GM12878 (cell line): Measurements from ENCODE around the gene ZNF775. TPM values are rescaled to one million over a fixed set of nuclear protein-coding genes. Genes with fewer than 3 reads are reported as not detected.

ENCODE experiments used
- ATAC-seq: fragments of 200-7000 bp; cut with Tn5 transposase; 3 replicates; pipeline ENCODE4 v1.9.1; 2020; ENCODE audit warnings: mild to moderate bottlenecking, moderate library complexity
- BruUV-seq: library from RNA; stranded (reverse); fragments of 400-500 nt; replicated peaks from 2 replicates; lab custom pipeline; 2021; lab: Mats Ljungman, UMichigan
- CTCF ChIA-PET: fragments of 300-600 bp; sonication (Branson Sonifier 250); formaldehyde crosslinking; extraction: SDS; loops from one replicate; lab custom pipeline; 2021; ENCODE audit warnings: inconsistent platforms; lab: Yijun Ruan, JAX
- POLR2A ChIA-PET: fragments of 350-600 bp; formaldehyde crosslinking; extraction: SDS; loops from one replicate; lab custom pipeline; 2021; ENCODE audit warnings: inconsistent platforms; lab: Charles Lee
- RAD21 ChIA-PET: fragments of 300-600 bp; sonication (Branson Sonifier 250); formaldehyde crosslinking; loops from one replicate; lab custom pipeline; 2023; ENCODE audit warnings: antibody characterized with exemption; ENCODE audit not compliant: unreplicated experiment; lab: Charles Lee
- SMC1A ChIA-PET: fragments of 300-600 bp; sonication (Branson Sonifier 250); formaldehyde crosslinking; loops from one replicate; lab custom pipeline; 2023; ENCODE audit not compliant: unreplicated experiment, uncharacterized antibody; lab: Charles Lee
- DNase-seq: peaks from one replicate; pipeline ENCODE4 v3.0.0-alpha.2; 2011; ENCODE audit warnings: low read depth, low spot score
- FAIRE-seq: peaks from 3 replicates; lab custom pipeline; 2011; peaks lifted over from hg19 to GRCh38; lab: Jason Lieb, UNC
- H2AFZ ChIP-seq: 2 replicates; pipeline ENCODE4 v1.6.0; 2011; ENCODE audit warnings: low read depth, low read length, control low read depth; ENCODE audit not compliant: control insufficient read depth
- H3K27ac ChIP-seq: 2 replicates; pipeline ENCODE4 v1.5.1; 2011; ENCODE audit warnings: control low read depth; ENCODE audit not compliant: control insufficient read depth, insufficient read depth
- H3K27me3 ChIP-seq, 2 experiments: replicated peaks in 1 of 2; 2 replicates each; pipeline versions ENCODE4 v1.6.0 to v1.6.1; 2011; ENCODE audit warnings: low read length in 1 of 2; ENCODE audit not compliant: control insufficient read depth in 2 of 2, insufficient read depth in 2 of 2
- H3K36me3 ChIP-seq, 2 experiments: 2 replicates each; pipeline ENCODE4 v1.5.1; 2011; ENCODE audit warnings: low read length in 1 of 2; ENCODE audit not compliant: control insufficient read depth in 2 of 2, insufficient read depth in 2 of 2
- H3K4me1 ChIP-seq: 2 replicates; pipeline ENCODE4 v1.6.1; 2011; ENCODE audit warnings: mild to moderate bottlenecking, low read length, moderate library complexity, mixed read lengths; ENCODE audit not compliant: control insufficient read depth, insufficient read depth
- H3K4me2 ChIP-seq: 2 replicates; pipeline ENCODE4 v1.6.0; 2011; ENCODE audit warnings: control low read depth; ENCODE audit not compliant: control insufficient read depth, insufficient read depth
- H3K4me3 ChIP-seq: fragments of 200-600 bp; sonication (generic); 2 replicates; pipeline ENCODE4 v1.5.1; 2016
- H3K79me2 ChIP-seq: 2 replicates; pipeline ENCODE4 v1.6.0; 2011; ENCODE audit warnings: low read length; ENCODE audit not compliant: control insufficient read depth, insufficient read depth
- H3K9ac ChIP-seq: 2 replicates; pipeline ENCODE4 v1.8.0; 2011; ENCODE audit warnings: low read length, control low read depth, mixed read lengths; ENCODE audit not compliant: control insufficient read depth, insufficient read depth
- H3K9me3 ChIP-seq: replicated peaks from 3 replicates; pipeline ENCODE4 v1.5.1; 2011; ENCODE audit warnings: mild to moderate bottlenecking, low read length; ENCODE audit not compliant: control insufficient read depth, insufficient read depth
- H4K20me1 ChIP-seq: 2 replicates; pipeline ENCODE4 v1.6.0; 2011; ENCODE audit not compliant: control insufficient read depth, insufficient read depth
- BCL11A ChIP-seq: IDR thresholded peaks from 2 replicates; pipeline ENCODE4 v1.6.1; 2011; ENCODE audit warnings: low read depth, low read length
- HSF1 ChIP-seq: fragments of 150-350 bp; IDR thresholded peaks from 2 replicates; pipeline ENCODE4 v1.6.1; 2014; ENCODE audit warnings: mild to moderate bottlenecking, low read depth, low read length
- JUNB ChIP-seq: IDR thresholded peaks from 2 replicates; pipeline ENCODE4 v1.6.1; 2016; ENCODE audit warnings: antibody characterized with exemption, mild to moderate bottlenecking
- KLF5 ChIP-seq: fragments of 450-650 bp; IDR thresholded peaks from 2 replicates; pipeline ENCODE4 v1.6.1; 2014; ENCODE audit warnings: mild to moderate bottlenecking; ENCODE audit not compliant: partially characterized antibody
- NBN ChIP-seq: fragments of 450-650 bp; IDR thresholded peaks from 2 replicates; pipeline ENCODE4 v1.6.1; 2016
- POLR2A ChIP-seq: IDR thresholded peaks from 2 replicates; pipeline ENCODE4 v1.6.1; 2011; ENCODE audit warnings: low read depth, mild to moderate bottlenecking, low read length
- SUZ12 ChIP-seq: fragments of 200-600 bp; sonication (generic); IDR thresholded peaks from one replicate; pipeline ENCODE4 v1.6.1; 2018; ENCODE audit warnings: antibody characterized with exemption, mild to moderate bottlenecking; ENCODE audit not compliant: unreplicated experiment
- TARDBP ChIP-seq: IDR thresholded peaks from 2 replicates; pipeline ENCODE4 v1.6.1; 2016; ENCODE audit warnings: borderline replicate concordance
- TCF3 ChIP-seq: IDR thresholded peaks from 2 replicates; pipeline ENCODE4 v1.6.1; 2012; ENCODE audit warnings: low read depth, mild to moderate bottlenecking, low read length, borderline replicate concordance; ENCODE audit not compliant: insufficient read depth
- YBX1 ChIP-seq: fragments of 450-650 bp; IDR thresholded peaks from 2 replicates; pipeline ENCODE4 v1.6.1; 2016; ENCODE audit warnings: antibody characterized with exemption
- ZBED1 ChIP-seq: IDR thresholded peaks from 2 replicates; pipeline ENCODE4 v1.6.1; 2016; ENCODE audit warnings: borderline replicate concordance
- ZBTB33 ChIP-seq: fragments of 450-650 bp; IDR thresholded peaks from 2 replicates; pipeline ENCODE4 v1.6.1; 2017; ENCODE audit warnings: mild to moderate bottlenecking
- ZNF622 ChIP-seq: fragments of 450-650 bp; IDR thresholded peaks from 2 replicates; pipeline ENCODE4 v1.6.1; 2017; ENCODE audit warnings: mild to moderate bottlenecking, inconsistent platforms
- WGBS: methylation state at CpG from one replicate; pipeline ENCODE4 v1.1.6; 2016; ENCODE audit warnings: low lambda C conversion rate; ENCODE audit not compliant: insufficient replicate concordance, insufficient coverage; ENCODE audit errors: missing lambda C conversion rate; 5-methylcytosine and 5-hydroxymethylcytosine counted together
- in situ Hi-C: fragments of 300-500 bp; cut with MboI; formaldehyde crosslinking; loops from 9 replicates; pipeline ENCODE4 v1.14.3; 2018; ENCODE audit warnings: mixed read lengths
- intact Hi-C: fragments of 100-400 bp; cut with micrococcal nuclease; formaldehyde crosslinking; loops from one replicate; pipeline ENCODE4 v1.14.2; 2022; ENCODE audit not compliant: unreplicated experiment
- polyA plus RNA-seq, 11 experiments: library from polyadenylated mRNA; depleted of rRNA in 4 of 11; unstranded in 6 of 11; stranded (reverse) in 5 of 11; fragments of >200 nt; fragmentation: Nextera tagmentation in 4 of 11; fragmentation: Illumina TruSeq in 1 of 11; extraction: Ambion mirVana in 4 of 11; extraction: Trizol in 1 of 11; gene quantifications; 1 replicate in 1 of 11; 2 replicates in 10 of 11; pipeline versions ENCODE4 v1.2.1 to v1.2.3, GENCODE V29; 2011 to 2016; ENCODE audit warnings: inconsistent platforms in 2 of 11, missing spikeins in 2 of 11, low read depth in 1 of 11
- total RNA-seq, 4 experiments: library from RNA; depleted of rRNA in 3 of 4; stranded (reverse); fragments of >200 nt in 3 of 4; fragmentation: Illumina TruSeq in 1 of 4; extraction: Trizol in 1 of 4; gene quantifications; 2 replicates each; pipeline versions ENCODE4 v1.2.1 to v1.2.3, GENCODE V29; 2013 to 2021
- TF ChIP-seq, protein P1 (sequence below): IDR thresholded peaks from 2 replicates; pipeline ENCODE4 v1.6.1; 2012; ENCODE audit warnings: low read depth, low read length, improper control_type of control experiment

The ZNF775 gene
- total and polyA plus RNA-seq, 10 of the 15 experiments (the other 5 are each of a cell fraction or from before 2014, with no cell fraction given): 0.05 to 14.3 (median 2.1) TPM

DNA sequence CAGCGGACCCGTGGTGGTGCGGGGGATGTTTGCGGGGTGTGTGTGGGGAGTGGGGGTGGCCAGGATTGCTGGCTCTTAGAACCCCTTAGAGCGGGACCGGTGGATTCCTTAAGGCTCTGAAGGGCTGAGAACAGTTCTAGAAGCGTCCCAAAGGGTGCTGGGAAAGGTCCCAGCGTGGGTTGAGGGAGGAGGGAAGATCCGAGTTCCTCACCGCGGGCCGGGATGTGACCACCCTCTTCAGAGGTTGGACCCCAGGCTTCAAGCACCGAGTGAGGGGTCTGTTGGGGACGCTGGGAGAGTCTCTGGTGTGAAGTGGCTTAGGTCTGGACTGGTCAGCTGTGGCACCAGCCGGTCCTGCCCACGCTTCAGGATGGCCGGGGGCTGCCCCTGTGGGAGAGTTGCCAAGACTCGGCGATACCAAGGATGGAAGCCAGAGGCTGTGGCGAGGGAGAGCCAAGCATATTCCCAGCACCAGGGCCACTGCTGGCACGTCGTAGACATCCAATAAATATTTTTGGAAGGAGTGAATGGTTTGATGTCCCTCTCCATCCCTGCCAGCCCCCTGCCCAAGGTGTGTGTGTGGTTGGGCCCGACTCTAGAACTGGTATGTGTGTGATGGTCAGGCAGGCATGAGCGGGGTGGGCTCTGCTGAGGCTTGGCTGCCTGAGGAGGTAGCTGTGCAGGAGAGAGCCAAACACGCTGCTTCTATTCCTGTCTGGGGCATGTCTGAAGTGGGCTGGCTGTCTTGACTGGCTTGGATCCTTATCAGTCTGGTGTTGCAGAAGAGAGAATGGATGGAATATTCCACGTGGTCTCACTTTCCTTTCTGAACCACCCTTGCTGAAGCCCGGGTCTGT lies 19.2 kb downstream of the ZNF775 start:
- Histone ChIP-seq H3K4me1 (peaks cover 24% of the 10 kb centered on the region), H2AFZ (no peak overlapping the region), H3K9me3 (no peaks in the 10 kb centered on the region), H3K4me3 (no peak overlapping the region), H3K9ac (no peak overlapping the region), H3K27me3 (no peaks in the 10 kb centered on the region), H3K36me3 (peaks cover 0 to 12% of the 10 kb centered on the region in 2 experiments; a peak in 3 of 4 replicates), H3K4me2 (no peak overlapping the region), H4K20me1 (no peaks in the 10 kb centered on the region; the same call in 1 of the 2 replicates), H3K79me2 (no peaks in the 10 kb centered on the region), H3K27ac (no peak overlapping the region)
- no TSS peak for BruUV-seq
- ChIA-PET RAD21 (no interaction called here), POLR2A (interaction anchor here (1.0 kb wide), 1 partner anchor 24 kb away, joined by 3 read pairs; no protein-coding TSS in a partner anchor), CTCF (no interaction called here), SMC1A (no interaction called here)
- TF ChIP-seq JUNB (no peak), SUZ12 (no peak), BCL11A (no peak), TCF3 (no peak), POLR2A (no peak; the same call in 1 of the 2 replicates), NBN (no peak), KLF5 (no peak), YBX1 (no peak), ZBTB33 (no peak), ZBED1 (no peak), ZNF622 (no peak), HSF1 (no peak), TARDBP (no peak)
- TF ChIP-seq, protein P1, sequence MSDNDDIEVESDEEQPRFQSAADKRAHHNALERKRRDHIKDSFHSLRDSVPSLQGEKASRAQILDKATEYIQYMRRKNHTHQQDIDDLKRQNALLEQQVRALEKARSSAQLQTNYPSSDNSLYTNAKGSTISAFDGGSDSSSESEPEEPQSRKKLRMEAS: no peak
- intact Hi-C loops (no loop called here), in situ Hi-C loops (no loop called here)
- no peak for FAIRE-seq
- 91% methylated on average over 26 of the region's 27 CpGs for WGBS
- ATAC-seq: no peak
- no peak for DNase-seq
